ENCODE data around the gene TMEM207.

Gene TMEM207

GRCh38 chr3:190401963-190402362 is 47.7 kb downstream of the TMEM207 start:
- Histone ChIP-seq H3K27ac (no peak overlapping the region), H2AFZ (no peak overlapping the region), H3K9me3 (ENCODE audit: control insufficient read depth, low read length) (no peaks in the 10 kb centered on the region), H3K4me2 (ENCODE audit: low read length) (no peak overlapping the region), H3K4me3 (ENCODE audit: low read depth, low read length) (no peak overlapping the region), H3K79me2 (no peaks in the 10 kb centered on the region), H3K36me3 (ENCODE audit: control insufficient read depth, insufficient read depth, low read length) (no peaks in the 10 kb centered on the region), H3K4me1 (no peaks in the 10 kb centered on the region), H3K9ac (no peak overlapping the region), H3K27me3 (ENCODE audit: control insufficient read depth, insufficient read depth, low read length) (no peaks in the 10 kb centered on the region)
- no peak for TF ChIP-seq CTCF (IDR thresholded peaks at IDR 0.05)

- H3K27me3 ChIP-seq (ENCODE audit: control insufficient read depth, insufficient read depth, low read length), result no peaks in the 10 kb centered on the region
- no peak overlapping the region for H3K27ac ChIP-seq
- TF ChIP-seq CTCF (IDR thresholded peaks at IDR 0.05), result no peak
- no peak overlapping the region for H3K9ac ChIP-seq
- H3K9me3 ChIP-seq (ENCODE audit: control insufficient read depth, low read length), result no peaks in the 10 kb centered on the region
- H3K4me2 ChIP-seq (ENCODE audit: low read length), result no peak overlapping the region
- H2AFZ ChIP-seq, result no peak overlapping the region
- H3K79me2 ChIP-seq, result no peaks in the 10 kb centered on the region
- H3K4me1 ChIP-seq, result no peaks in the 10 kb centered on the region
- no peaks in the 10 kb centered on the region for H3K36me3 ChIP-seq (ENCODE audit: control insufficient read depth, insufficient read depth, low read length)
- no peak overlapping the region for H3K4me3 ChIP-seq (ENCODE audit: low read depth, low read length)
Measured at GRCh38 chr3:190399677-190400076, 50.0 kb downstream of the TMEM207 start.

- no peak overlapping the region for H2AFZ ChIP-seq
- no peaks in the 10 kb centered on the region for H3K36me3 ChIP-seq (ENCODE audit: control insufficient read depth, insufficient read depth, low read length)
- no peak overlapping the region for H3K27ac ChIP-seq
- H3K9ac ChIP-seq, result no peak overlapping the region
- H3K4me1 ChIP-seq, result no peaks in the 10 kb centered on the region
- H3K79me2 ChIP-seq, result no peaks in the 10 kb centered on the region
- H3K9me3 ChIP-seq (ENCODE audit: control insufficient read depth, low read length), result no peaks in the 10 kb centered on the region
- H3K4me2 ChIP-seq (ENCODE audit: low read length), result no peak overlapping the region
- TF ChIP-seq CTCF (IDR thresholded peaks at IDR 0.05), result no peak
- H3K27me3 ChIP-seq (ENCODE audit: control insufficient read depth, insufficient read depth, low read length), result no peaks in the 10 kb centered on the region
- H3K4me3 ChIP-seq (ENCODE audit: low read depth, low read length), result no peak overlapping the region
Measured at GRCh38 chr3:190397889-190398288, 51.8 kb downstream of the TMEM207 start.

GRCh38 chr3:190396001-190396400 is 53.7 kb downstream of the TMEM207 start:
- H3K4me1 ChIP-seq, result no peaks in the 10 kb centered on the region
- TF ChIP-seq CTCF (IDR thresholded peaks at IDR 0.05), result no peak
- no peak overlapping the region for H2AFZ ChIP-seq
- no peaks in the 10 kb centered on the region for H3K36me3 ChIP-seq (ENCODE audit: control insufficient read depth, insufficient read depth, low read length)
- H3K27me3 ChIP-seq (ENCODE audit: control insufficient read depth, insufficient read depth, low read length), result no peaks in the 10 kb centered on the region
- H3K79me2 ChIP-seq, result no peaks in the 10 kb centered on the region
- H3K27ac ChIP-seq, result no peak overlapping the region
- no peak overlapping the region for H3K4me2 ChIP-seq (ENCODE audit: low read length)
- no peak overlapping the region for H3K9ac ChIP-seq
- H3K9me3 ChIP-seq (ENCODE audit: control insufficient read depth, low read length), result no peaks in the 10 kb centered on the region
- no peak overlapping the region for H3K4me3 ChIP-seq (ENCODE audit: low read depth, low read length)

- no peak overlapping the region for H3K9ac ChIP-seq
Measured at GRCh38 chr3:190388703-190389102, 61.0 kb downstream of the TMEM207 start.

More at GRCh38 chr3:190388703-190389102, 61.0 kb downstream of the TMEM207 start:
- no peak overlapping the region for H3K4me3 ChIP-seq (ENCODE audit: low read depth, low read length)
- no peak overlapping the region for H3K4me2 ChIP-seq (ENCODE audit: low read length)
- no peaks in the 10 kb centered on the region for H3K79me2 ChIP-seq
- H3K27ac ChIP-seq, result no peak overlapping the region
- TF ChIP-seq CTCF (IDR thresholded peaks at IDR 0.05), result no peak
- no peaks in the 10 kb centered on the region for H3K9me3 ChIP-seq (ENCODE audit: control insufficient read depth, low read length)
- H3K4me1 ChIP-seq, result no peaks in the 10 kb centered on the region
- H2AFZ ChIP-seq, result no peak overlapping the region
- no peaks in the 10 kb centered on the region for H3K36me3 ChIP-seq (ENCODE audit: control insufficient read depth, insufficient read depth, low read length)
- no peaks in the 10 kb centered on the region for H3K27me3 ChIP-seq (ENCODE audit: control insufficient read depth, insufficient read depth, low read length)
